CD4-positive, alpha-beta T cell treated with Interleukin-17A for 4 hours (primary cell): ENCODE measurements around the gene MYBPC2.
"Not testable (repeated sequence)": the region's sequence is repeated elsewhere in the genome, so short reads cannot be mapped to it uniquely, and the experiment has no call there.

Source experiments
- DNase-seq: peaks from one replicate; pipeline ENCODE4 v3.0.0-alpha.2; 2020; ENCODE audit warnings: mixed read lengths

The MYBPC2 gene

DNA sequence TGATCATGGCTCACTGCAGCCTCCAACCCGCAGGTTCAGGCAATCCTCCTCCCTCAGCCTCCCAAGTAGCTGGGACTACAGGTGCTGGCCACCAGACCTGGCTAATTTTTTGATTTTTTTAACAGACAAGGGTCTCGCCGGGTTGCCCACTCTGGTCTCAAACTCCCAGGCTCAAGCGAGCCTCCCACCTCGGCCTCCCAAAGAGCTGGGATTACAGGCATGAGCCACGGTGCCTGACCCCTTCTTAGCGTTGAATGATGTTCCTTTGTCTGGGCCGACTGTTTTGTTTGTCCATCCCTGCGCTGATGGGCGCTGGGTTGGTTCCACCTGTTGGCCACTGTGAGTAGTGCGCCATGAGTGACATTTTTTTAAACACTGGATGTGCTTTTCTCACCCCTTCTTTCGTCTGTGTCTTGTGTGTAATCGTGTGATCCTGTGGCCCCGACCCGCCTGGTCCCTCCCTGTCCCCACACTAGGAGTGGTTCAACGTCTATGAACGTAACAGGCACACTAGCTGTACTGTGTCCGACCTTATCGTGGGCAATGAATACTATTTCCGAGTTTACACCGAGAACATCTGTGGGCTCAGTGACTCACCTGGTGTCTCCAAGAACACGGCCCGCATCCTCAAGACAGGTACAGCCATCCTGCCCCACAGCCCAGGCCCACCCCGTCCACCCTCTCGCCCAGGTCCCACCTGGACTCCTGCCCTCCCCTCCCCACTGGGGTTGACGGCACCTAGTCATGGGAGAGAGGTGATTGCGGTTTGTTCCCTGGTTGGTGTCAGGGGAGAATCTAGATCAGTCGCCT, 28.6 kb downstream of the MYBPC2 start:
- peak; percentile 64 for DNase-seq

DNA sequence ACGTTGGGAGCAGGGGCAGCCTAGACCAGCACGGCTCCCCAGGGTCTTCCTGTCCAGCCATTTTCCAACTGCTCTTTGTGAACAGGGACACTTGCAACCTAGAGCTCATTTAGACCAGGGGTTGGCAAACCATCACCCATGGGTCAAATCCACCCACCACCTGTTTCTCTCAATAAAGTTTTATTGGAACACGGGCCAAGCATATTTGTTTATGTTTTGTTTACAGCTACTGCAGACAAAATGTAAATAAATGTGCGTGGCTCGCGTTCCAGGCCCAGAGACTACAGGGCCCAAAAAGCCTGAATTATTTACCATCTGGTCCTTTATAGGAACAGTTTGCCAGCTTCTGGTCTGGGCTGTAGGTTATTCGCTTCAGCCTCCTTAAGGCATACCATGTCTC, 30.3 kb downstream of the MYBPC2 start:
- DNase-seq: no peak

DNA sequence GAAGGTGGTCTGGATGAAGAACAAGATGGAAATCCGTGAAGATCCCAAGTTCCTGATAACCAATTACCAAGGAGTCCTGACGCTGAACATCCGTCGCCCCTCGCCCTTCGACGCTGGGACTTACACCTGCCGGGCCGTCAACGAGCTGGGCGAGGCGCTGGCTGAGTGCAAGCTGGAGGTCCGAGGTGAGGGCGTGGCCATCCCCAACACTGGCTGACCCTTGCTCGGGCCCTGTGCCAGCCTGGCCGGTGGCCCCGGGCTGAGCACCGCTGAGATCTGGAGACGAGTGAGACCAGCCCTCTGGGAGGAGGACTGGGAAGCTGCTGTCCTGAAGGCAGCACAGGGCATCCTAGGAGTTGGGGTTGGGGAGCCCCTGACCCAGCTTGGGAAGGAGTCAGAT, 31.7 kb downstream of the MYBPC2 start:
- DNase-seq: no peak

DNA sequence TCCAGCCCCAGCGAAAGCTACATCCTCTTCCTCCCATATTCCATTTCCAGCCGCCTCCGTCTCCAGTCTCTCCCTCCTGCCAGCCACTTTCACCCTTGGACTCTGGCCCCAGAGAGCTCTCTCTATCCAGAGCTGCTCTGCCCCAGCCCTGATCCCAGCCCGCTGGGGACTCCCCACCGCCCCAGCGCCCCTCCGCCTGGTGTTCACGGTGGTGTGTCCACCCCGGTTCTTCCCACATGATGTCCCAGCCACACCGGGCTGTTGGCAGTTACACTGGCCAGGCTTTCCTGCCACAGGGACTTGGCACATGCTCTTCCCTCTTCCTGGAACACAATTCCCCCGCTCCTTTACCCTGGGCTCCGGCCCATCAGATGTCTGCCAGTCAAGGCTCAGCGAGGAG, 32.3 kb downstream of the MYBPC2 start:
- no peak for DNase-seq

DNA sequence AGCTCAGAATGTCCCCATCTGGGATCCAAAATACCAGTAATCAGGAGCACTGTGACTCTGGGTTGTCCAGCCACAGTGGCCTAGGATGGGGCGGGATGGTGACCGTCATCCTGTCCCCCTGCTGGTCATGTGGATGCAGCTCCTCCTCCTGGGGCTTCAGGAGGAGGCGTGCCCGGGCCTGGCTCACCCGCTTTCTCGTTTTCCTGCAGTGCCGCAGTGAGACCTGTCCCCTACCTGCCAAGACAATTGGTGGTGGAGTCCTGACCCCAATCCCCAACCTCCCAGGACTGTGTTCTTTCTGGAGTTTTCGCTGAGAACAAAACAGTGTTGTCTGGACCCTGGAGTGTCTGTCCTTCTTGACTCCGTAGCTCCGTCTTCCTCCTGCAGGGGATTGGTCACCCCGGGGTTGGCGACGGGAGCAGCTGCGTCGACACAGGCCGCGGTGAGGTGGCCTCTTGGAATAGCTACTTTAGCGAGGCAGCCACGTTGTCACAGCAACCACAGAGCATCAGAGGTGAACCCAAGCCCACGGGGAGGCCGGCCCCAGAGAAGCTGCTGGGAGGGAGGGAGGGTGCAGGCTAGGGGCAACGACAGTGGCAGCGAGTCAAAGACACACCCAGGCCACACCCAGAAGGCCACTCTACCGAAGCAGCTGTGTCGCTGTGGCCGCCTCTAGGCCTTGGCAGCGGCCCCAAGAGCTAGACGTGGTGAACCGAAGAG, 33.5 kb downstream of the MYBPC2 start:
- no peak for DNase-seq

DNA sequence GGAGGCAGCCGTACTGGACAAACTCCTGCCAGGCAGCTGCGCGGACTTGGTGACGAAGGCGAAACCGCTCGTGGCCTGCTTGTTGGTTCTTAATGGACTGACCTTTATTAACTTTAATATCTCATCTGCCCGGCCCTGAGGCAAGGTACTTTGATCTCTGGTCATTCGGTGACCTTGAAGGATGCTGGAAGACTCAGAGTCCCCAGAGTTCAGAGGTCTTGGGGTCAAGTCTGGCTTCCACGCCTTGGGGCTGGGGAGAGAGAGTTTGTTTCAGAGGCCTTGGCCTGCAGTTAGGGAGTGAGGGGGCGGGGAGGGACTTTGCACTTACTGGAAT, 34.0 kb downstream of the MYBPC2 start:
- no peak for DNase-seq

DNA sequence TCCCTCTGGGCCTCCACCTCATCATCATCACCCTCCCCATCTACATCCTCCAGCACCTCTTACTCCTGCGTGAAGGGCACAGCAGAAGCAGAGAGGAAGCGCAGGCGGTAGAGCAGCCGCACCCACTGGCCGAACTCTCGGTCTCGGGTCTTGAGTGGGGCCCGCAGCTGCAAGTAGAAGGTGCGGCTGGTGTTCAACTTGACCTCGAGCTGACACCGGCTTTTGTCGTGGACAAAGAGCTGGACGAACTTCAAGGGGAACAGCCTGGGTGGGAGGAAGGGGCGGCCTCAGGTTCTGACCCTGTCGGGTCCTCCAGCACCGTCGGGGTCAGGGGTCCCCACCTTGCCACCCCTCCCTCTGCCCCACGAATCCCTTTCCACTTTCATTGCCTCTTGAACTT, 34.9 kb downstream of the MYBPC2 start:
- no peak for DNase-seq

DNA sequence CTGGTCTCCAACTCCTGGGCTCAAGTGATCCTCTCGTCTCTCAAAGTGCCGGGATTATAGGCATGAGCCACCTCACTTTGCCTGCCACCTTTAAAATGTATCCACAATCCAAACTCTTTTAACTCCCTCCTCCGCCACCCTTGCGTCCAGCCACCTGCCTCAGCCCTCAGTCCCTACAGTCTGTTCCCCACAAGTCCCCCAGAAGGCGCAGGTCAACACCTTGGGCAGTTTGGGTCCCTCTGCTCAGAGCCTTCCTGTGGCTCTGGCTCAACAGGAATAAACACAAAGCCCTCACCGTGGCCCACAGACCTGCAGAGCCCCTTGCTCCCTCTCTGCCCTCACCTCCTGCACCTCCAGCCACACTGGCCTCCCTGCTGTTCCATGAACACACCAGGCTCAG, 36.1 kb downstream of the MYBPC2 start:
- no peak for DNase-seq

DNA sequence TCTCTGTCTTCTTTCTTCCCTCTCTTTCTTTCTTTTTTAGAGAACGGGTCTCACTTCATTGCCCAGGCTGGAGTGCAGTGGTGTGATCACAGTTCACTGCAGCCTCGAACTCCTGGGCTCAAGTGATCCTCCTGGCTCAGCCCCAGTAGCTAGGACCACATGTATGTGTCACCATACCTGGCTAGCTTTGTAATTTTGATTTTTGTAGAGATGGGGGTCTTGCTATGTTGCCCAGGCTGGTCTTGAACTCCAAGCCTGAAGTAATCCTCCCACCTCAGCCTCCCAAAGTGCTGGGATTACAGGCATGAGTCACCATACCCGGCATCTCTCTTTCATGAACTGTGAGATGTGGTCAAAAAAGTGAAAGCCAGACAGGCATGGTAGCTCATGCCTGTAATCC, 40.6 kb downstream of the MYBPC2 start:
- DNase-seq: not testable (repeated sequence)

DNA sequence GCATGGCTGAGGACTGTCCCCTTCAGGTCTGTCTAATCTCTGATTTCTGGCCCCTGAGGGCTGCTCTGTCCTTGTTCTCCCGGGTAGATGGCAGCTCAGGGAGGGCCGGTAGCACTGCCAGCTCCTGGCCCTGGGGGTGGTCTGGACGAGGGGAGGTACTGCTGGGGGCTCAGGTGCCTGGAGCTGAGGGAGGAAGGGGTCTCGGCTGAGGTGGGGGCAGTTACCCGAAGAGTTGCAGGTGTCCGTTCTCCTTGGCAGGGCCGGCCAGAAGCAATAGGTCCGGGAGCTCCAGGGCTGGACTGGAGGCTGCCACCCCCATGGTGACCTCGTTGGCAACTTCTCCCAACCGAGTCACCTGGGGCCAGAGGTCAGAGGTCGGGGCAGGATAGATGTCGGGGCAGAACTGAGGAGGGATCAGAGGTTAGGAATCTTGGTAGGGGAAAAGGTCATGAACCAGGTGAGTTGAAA, 42.4 kb downstream of the MYBPC2 start:
- no peak for DNase-seq

DNA sequence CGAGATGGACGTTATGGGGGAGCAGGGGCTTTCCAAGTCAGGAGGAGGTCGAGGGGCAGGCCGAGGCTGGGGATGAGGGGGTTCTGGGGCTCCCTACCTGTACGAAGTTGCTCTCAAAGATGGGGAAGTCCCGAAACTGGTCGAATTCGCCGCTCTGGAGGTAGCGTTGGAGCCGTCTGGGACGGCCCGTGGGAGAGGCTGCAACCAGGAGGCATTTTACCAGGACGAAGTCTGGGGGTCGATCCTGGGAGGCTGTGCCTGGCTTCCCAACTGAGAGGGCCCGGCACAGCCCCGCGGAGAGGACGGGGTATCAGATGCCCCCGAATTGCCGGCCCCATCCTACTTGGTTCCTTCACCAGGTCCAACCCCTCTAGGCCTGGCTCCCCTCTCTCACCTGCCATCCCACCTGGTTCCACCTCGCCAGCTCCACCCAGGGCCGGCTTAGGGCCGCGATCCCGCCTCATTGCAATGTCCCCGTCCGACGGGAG, 43.1 kb downstream of the MYBPC2 start:
- no peak for DNase-seq

DNA sequence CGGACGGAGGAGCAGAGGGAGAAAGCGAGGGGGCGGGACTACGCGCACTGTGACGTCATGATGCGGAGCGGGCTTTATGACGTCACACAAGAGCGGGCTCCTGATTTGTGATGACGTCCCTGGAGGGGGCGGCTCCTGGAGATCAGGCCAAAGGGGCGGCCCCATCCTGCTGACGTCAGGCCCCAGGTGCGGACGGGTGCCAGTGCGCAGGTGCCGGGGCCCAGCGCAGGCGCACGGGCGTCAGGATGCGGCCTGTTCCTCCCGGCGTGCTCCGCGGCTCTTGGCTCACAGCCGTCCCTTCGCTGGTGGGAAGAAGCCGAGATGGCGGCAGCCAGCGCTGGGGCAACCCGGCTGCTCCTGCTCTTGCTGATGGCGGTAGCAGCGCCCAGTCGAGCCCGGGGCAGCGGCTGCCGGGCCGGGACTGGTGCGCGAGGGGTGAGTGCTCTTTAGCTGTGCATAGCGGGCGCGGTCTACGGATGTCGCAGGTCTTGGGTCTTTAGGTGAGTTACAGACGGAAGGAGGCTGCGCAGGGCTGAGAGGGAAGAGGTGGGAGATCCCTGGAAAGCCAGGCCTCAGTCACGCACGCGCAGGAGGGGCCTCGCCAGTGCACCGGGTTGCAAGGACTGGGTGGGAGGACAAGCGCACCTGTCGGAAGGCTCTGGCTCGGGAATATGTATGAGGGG, 43.7 kb downstream of the MYBPC2 start, which contains the start of the genes EMC10 and GARIN5A:
Gene EMC10, plus strand, starts transcription at position 284 of the 683 bp plus-strand sequence. Its CDS starts 38 bp downstream, at position 322.
Gene GARIN5A, minus strand, starts transcription at position 625 of the 683 bp plus-strand sequence. Its CDS starts 460 bp downstream, at position 165.
- DNase-seq: peak; percentile 90

DNA sequence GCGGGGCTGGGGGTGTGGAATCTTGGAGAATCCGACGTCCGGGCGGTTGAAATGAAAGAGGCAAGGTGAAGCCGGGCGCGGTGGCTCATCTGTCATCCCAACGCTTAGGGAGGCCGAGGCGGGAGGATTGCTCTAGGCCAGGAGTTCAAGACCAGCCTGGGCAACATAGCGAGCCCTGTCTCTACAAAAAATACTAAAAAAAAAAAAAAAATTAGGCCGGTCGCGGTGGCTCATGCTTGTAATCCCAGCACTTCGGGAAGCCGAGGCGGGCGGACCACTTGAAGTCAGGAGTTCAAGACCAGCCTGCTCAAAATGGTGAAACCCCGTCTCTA, 44.2 kb downstream of the MYBPC2 start:
- no peak for DNase-seq

DNA sequence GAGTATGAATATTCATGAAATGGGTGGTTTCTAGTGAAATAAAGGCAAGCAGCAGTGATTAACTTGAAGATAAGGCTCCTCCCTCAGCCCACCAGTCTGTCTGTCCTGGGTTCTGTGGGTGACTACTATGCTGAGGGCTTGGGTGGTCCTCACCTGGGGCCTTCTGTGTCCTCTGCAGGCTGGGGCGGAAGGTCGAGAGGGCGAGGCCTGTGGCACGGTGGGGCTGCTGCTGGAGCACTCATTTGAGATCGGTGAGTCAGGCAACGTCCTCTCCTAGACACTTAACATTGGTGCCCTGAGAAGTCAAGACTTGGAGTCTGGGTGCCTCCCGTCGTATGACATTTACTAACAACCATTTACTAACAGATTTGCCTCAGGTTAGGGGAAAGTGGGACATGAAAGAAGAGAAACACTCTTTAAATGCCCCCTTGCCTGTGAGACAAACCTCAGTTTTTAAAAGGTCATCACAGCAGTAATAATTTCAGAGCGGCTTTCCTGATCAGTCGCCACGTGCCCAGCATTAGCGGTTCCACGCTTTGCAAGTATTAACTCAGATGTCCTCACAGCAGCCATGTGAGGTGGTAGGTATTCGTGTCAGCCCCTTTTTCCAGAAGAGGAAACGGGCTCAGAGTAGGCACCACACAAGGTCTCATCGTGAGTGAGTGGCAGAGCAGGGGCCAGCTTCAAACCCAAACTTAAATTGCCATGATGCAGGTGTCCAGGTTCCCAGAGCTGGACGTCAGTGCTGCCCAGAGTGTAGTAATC, 45.2 kb downstream of the MYBPC2 start:
- no peak for DNase-seq

DNA sequence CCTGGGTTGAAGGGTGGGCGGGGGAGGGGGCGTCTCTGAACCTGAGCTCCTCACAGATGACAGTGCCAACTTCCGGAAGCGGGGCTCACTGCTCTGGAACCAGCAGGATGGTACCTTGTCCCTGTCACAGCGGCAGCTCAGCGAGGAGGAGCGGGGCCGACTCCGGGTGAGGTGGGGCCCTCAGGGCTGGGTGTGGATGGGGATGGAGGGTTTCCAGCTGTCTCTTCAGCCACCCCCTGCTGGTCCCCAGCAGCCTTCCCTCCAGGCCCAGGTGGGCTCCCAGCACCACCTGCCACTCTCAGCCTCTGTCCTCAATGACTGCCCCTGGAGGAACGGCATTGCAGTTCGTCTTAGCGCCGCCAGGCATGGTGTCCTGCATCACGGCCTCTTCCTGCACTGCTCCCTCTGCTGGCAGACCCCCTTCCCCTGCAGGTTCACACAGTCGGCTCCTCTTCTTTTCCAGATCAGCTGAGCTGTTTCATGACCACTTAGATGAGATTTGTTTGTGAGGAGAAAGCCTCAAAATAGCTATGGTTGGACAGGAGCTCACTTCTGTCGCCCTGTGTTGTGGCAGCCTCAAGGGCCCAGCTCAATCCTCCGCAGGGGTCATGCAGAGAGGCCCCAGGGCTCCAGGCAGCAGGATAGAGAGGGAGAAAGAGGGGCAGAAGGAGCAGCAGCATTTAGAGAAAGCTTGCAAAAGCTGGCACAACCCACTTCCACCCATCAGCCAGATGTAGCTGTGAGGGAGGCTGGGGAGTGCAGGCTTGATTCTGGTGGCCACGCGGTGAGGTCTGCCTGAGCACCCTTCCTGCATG, 46.4 kb downstream of the MYBPC2 start:
- no peak for DNase-seq

DNA sequence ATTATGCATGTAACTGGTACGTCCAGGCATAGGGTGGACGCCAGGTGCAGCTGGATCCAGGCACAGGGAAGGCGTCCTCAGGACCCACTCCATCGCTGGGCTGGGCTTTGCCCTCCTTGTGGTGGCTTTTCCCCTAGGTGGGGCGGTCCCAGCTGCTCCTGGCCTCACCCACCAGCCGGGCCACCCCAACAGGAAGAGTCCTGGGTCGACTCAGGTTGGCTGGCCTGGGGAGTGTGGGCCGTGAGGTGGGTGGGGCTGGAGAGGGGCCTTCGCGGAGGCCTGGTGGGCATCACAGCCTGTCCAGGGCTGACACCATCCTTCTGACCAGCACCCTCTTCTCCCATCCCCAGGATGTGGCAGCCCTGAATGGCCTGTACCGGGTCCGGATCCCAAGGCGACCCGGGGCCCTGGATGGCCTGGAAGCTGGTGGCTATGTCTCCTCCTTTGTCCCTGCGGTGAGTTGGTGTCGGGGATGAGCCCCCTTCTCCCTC, 47.1 kb downstream of the MYBPC2 start:
- no peak for DNase-seq

DNA sequence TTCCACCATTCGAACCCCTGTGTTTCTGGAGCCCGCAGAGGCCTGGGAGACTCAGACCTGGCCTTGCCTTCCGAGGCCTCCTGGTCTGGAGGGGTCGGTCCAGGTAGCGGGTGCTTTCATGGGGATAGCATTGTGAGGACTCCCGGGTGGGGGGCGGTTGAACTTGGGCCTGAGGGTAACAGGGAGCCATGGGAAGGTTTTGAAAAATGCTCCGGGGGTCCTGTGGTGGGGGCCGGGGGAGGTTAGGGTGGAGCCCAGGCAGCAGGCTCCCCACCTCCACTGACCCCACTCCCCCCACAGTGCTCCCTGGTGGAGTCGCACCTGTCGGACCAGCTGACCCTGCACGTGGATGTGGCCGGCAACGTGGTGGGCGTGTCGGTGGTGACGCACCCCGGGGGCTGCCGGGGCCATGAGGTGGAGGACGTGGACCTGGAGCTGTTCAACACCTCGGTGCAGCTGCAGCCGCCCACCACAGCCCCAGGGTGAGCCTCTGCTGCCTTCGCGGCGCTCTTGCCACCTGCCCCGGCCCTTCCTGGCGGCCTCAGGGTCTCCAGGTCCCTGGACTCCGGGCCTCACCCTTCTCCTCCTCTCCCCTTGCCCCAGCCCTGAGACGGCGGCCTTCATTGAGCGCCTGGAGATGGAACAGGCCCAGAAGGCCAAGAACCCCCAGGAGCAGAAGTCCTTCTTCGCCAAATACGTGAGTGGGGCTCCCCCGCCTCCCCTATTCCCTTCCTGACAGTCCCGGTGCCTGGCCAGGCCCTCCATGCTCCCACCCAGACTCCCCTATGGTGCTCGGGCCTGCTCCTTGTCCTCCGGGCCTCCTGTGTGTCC, 47.8 kb downstream of the MYBPC2 start:
- DNase-seq: no peak

DNA sequence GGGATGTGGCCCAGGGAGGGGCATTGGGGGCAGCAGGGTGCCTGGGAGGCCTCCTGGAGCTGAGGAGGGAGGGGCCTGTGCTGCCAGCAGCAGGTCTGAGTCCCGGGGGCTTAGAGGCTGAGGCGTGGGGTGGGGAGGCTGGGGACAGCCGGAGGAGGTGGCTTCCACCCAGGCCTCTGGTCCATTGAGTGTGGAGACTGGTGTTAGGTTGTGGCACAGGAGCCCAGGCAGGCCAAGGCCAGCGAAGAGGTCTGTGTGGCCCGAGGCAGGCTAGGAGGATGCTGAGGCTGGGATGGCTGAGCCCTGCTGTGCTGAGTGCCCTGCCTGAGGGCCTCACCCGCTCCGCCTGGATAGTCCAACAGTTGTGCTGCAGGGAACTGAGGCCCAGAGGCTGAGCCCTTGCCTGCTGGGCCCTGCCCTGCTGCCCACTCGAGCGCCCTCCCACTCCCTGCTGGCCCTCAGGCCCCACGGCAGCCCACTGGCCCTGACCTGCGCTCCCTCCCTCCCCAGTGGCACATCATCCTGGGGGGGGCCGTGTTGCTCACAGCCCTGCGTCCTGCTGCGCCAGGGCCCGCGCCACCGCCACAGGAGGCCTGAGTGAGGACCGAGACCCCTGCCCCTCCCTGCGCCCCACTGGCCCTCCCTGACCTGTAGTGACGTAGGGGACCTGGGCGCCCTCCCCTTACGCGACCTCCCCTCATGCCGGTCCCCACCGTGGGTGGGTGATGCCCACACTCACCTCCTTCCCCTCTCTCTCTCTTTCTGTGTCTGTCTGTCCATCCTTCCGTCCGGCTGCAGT, 48.9 kb downstream of the MYBPC2 start:
- no peak for DNase-seq

DNA sequence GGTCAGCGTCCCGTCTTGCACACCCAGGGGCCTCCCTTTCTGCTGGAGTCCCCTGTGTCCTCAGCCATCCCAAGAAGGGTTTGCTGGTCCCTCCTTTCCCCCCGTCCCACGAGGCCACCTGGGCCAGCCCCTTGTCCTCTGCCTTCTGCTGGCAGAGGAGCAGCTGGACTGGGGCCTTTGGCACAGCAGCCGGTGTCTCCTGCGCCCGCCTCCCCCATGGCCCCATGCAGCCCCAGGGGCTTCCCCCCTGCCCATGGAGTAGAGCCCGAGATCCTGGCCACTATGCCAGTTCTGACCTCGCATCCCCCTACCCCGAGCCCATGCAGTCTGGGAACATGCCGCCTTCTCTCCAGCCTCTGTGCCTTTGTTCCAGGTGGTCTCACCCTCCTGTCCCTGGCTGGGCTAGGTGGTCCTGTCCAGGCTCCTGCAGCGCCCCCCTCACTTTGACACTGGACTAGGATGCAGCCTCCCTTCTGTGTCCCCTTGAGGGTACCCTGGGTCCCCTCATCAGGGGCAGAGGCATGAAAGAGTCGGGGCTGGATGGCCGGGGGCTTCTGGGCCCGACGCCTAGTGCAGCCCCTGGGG, 49.7 kb downstream of the MYBPC2 start:
- DNase-seq: no peak
